Small intestine (tissue), 7 donors: ENCODE results near the gene TLR10. TPM values are rescaled to one million over a fixed set of nuclear protein-coding genes. Genes with fewer than 3 reads are reported as not detected.

Experiments used
- DNase-seq, 2 donors: peaks; one replicate each; pipeline versions ENCODE4 v3.0.0 to v3.0.0-alpha.2; 2013
- FAIRE-seq: peaks from 2 replicates; lab custom pipeline; 2012; peaks lifted over from hg19 to GRCh38; lab: Jason Lieb, UNC
- H3K27ac ChIP-seq, 3 donors: one replicate each; pipeline ENCODE4 v1.5.1; 2013; ENCODE audit warnings: low read length in 2 of 3, mild to moderate bottlenecking in 2 of 3, control low read depth in 1 of 3, inconsistent platforms in 1 of 3, low read depth in 1 of 3, moderate library complexity in 1 of 3
- H3K27me3 ChIP-seq, 3 donors: one replicate each; pipeline ENCODE4 v1.6.1; 2013; ENCODE audit warnings: low read length in 3 of 3, inconsistent platforms in 1 of 3; ENCODE audit not compliant: control insufficient read depth in 3 of 3, insufficient read depth in 3 of 3
- H3K36me3 ChIP-seq, 3 donors: one replicate each; pipeline ENCODE4 v1.6.1; 2013; ENCODE audit warnings: low read length in 3 of 3, inconsistent platforms in 1 of 3, low read depth in 1 of 3, mild to moderate bottlenecking in 1 of 3, moderate library complexity in 1 of 3; ENCODE audit not compliant: control insufficient read depth in 3 of 3, insufficient read depth in 2 of 3
- H3K4me1 ChIP-seq, 3 donors: one replicate each; pipeline ENCODE4 v1.6.1; 2013; ENCODE audit warnings: low read length in 2 of 3, inconsistent platforms in 1 of 3, low read depth in 1 of 3, mild to moderate bottlenecking in 1 of 3, moderate library complexity in 1 of 3; ENCODE audit not compliant: control insufficient read depth in 3 of 3, insufficient read depth in 2 of 3
- H3K4me3 ChIP-seq, 3 donors: one replicate each; pipeline ENCODE4 v1.5.1; 2013; ENCODE audit warnings: low read length in 3 of 3, control low read depth in 1 of 3, inconsistent platforms in 1 of 3, low read depth in 1 of 3, mild to moderate bottlenecking in 1 of 3, moderate library complexity in 1 of 3
- H3K9me3 ChIP-seq, 2 donors: one replicate each; pipeline ENCODE4 v1.6.1; 2013; ENCODE audit warnings: low read depth in 1 of 2, low read length in 1 of 2; ENCODE audit not compliant: control insufficient read depth in 2 of 2, insufficient read depth in 1 of 2
- WGBS, 3 donors: extraction: QIAGEN DNeasy Blood & Tissue Kit; methylation state at CpG; one replicate each; pipeline ENCODE4 v1.1.7; 2013; 5-methylcytosine and 5-hydroxymethylcytosine counted together
- polyA plus RNA-seq, 4 donors: library from polyadenylated mRNA; stranded (reverse) in 3 of 4; unstranded in 1 of 4; fragments of 200-250 nt in 3 of 4; fragments of 120-200 nt in 1 of 4; gene quantifications; one replicate each; pipeline versions ENCODE4 v1.2.1 to v1.2.3, GENCODE V29; 2013
- donor health status: healthy with polysubstance abuse.
- donor health status: control.
- donor health status: control.
- donor health status: Bipolar disorder and iron deficiency.
- donor health status: healthy.

Gene TLR10
- polyA plus RNA-seq, 4 donors, result 0.22 to 1.7 (median 0.52) TPM; not detected in 1

- FAIRE-seq, result no peak
These were observed 11.3 kb upstream of the TLR10 start for GRCh38 chr4:38794051-38794450.

GRCh38 chr4:38791010-38791409, 8.2 kb upstream of the TLR10 start:
- no peaks in the 10 kb centered on the region for H3K4me1 ChIP-seq
- no peak for FAIRE-seq
- no peaks in the 10 kb centered on the region for H3K9me3 ChIP-seq
- no peak overlapping the region for H3K27ac ChIP-seq
- 41 to 62% (median 50%) methylated on average over 2 of the region's 2 CpGs for WGBS, 3 donors
- H3K36me3 ChIP-seq, result peaks cover 0 to 2% (median 0%) of the 10 kb centered on the region in 3 donors
- no peaks in the 10 kb centered on the region for H3K27me3 ChIP-seq
- DNase-seq, result no peak
- H3K4me3 ChIP-seq, result no peak overlapping the region

More at GRCh38 chr4:38794051-38794450, 11.3 kb upstream of the TLR10 start:
- no peak for DNase-seq
- H3K4me3 ChIP-seq, result no peak overlapping the region
- H3K36me3 ChIP-seq, result peaks cover 0 to 2% (median 0%) of the 10 kb centered on the region in 3 donors
- H3K9me3 ChIP-seq, result no peaks in the 10 kb centered on the region
- H3K27ac ChIP-seq, result no peak overlapping the region
- H3K4me1 ChIP-seq, result no peaks in the 10 kb centered on the region
- 79 to 92% (median 84%) methylated on average over 2 of the region's 2 CpGs for WGBS, 3 donors
- no peaks in the 10 kb centered on the region for H3K27me3 ChIP-seq

GRCh38 chr4:38788317-38788716, 5.5 kb upstream of the TLR10 start:
- Histone ChIP-seq H3K4me3 (no peak overlapping the region), H3K36me3 (no peaks in the 10 kb centered on the region), H3K9me3 (no peaks in the 10 kb centered on the region), H3K27me3 (no peaks in the 10 kb centered on the region), H3K27ac (no peak overlapping the region), H3K4me1 (no peaks in the 10 kb centered on the region)
- no peak for FAIRE-seq
- WGBS, 3 donors, result 63 to 87% (median 76%) methylated on average over 1 of the region's 1 CpG
- no peak for DNase-seq

GRCh38 chr4:38787693-38788092, 4.9 kb upstream of the TLR10 start:
- Histone ChIP-seq H3K36me3 (no peaks in the 10 kb centered on the region), H3K27ac (no peak overlapping the region), H3K4me3 (no peak overlapping the region), H3K27me3 (no peaks in the 10 kb centered on the region), H3K9me3 (no peaks in the 10 kb centered on the region), H3K4me1 (no peaks in the 10 kb centered on the region)
- FAIRE-seq (no peak), DNase-seq (peak in 1 of 2 donors; percentile 8)
- 60 to 75% (median 75%) methylated on average over 4 of the region's 4 CpGs for WGBS, 3 donors

- Histone ChIP-seq H3K27ac (no peak overlapping the region), H3K36me3 (no peaks in the 10 kb centered on the region), H3K4me3 (no peak overlapping the region), H3K4me1 (no peaks in the 10 kb centered on the region), H3K27me3 (no peaks in the 10 kb centered on the region), H3K9me3 (no peaks in the 10 kb centered on the region)
- 78 to 95% (median 89%) methylated on average over 8 of the region's 8 CpGs for WGBS, 3 donors
- no peak for FAIRE-seq
- peak in 1 of 2 donors; percentile 5 for DNase-seq
These were observed 3.2 kb upstream of the TLR10 start for GRCh38 chr4:38785901-38786402.

- Histone ChIP-seq H3K36me3 (no peaks in the 10 kb centered on the region), H3K4me1 (no peaks in the 10 kb centered on the region), H3K9me3 (no peaks in the 10 kb centered on the region), H3K27ac (no peak overlapping the region), H3K27me3 (no peaks in the 10 kb centered on the region), H3K4me3 (no peak overlapping the region)
- WGBS, 3 donors, result 62 to 73% (median 71%) methylated on average over 6 of the region's 6 CpGs
- no peak for FAIRE-seq
- no peak for DNase-seq
These were observed 2.4 kb upstream of the TLR10 start for GRCh38 chr4:38785041-38785790.

- DNase-seq, result no peak
- Histone ChIP-seq H3K27me3 (no peaks in the 10 kb centered on the region), H3K36me3 (no peaks in the 10 kb centered on the region), H3K4me3 (no peak overlapping the region), H3K4me1 (no peaks in the 10 kb centered on the region), H3K27ac (no peak overlapping the region), H3K9me3 (no peaks in the 10 kb centered on the region)
- 89 to 94% (median 91%) methylated on average over 4 of the region's 4 CpGs for WGBS, 3 donors
- FAIRE-seq, result no peak
These were observed 1.4 kb upstream of the TLR10 start for GRCh38 chr4:38784141-38784540.

- Histone ChIP-seq H3K36me3 (no peaks in the 10 kb centered on the region), H3K4me1 (no peaks in the 10 kb centered on the region), H3K27me3 (no peaks in the 10 kb centered on the region), H3K9me3 (no peaks in the 10 kb centered on the region), H3K27ac (no peak overlapping the region), H3K4me3 (no peak overlapping the region)
- no peak for DNase-seq
- 85 to 86% (median 86%) methylated on average over 8 of the region's 8 CpGs for WGBS, 3 donors
- FAIRE-seq, result no peak
These were observed 295 bp upstream of the TLR10 start for GRCh38 chr4:38783109-38783460.
